ENCODE results near the gene ARHGAP19. TPM values are rescaled to one million over a fixed set of nuclear protein-coding genes. Genes with fewer than 3 reads are reported as not detected.

The ARHGAP19 gene
- total RNA-seq, 1 experiment from 2014 or later: 28.9 TPM

DNA sequence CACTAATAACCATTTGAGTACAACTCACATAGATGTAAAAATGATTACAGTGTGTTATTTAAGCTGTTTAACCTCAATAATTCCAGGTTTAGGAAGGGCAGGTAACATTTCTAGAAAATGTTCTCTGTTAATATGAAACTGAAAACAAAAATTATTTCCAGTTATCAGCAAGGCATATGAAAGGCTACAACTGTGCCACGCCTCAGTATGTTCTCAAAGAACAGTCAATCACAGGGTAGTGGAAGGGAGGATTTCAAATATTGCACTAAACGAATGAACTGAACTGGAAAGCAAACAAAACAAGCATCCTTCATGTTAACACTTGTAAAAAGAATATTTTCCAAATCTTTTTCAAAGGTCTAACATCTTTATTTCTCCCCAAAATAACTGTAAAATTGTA lies 31.3 kb downstream of the ARHGAP19 start:
- no peak overlapping the region; the same call in 1 of the 2 replicates for H3K27ac ChIP-seq (ENCODE audit: low read length)
- no TSS peak for BruUV-seq (replicated peaks)
- no peaks in the 10 kb centered on the region for H3K36me3 ChIP-seq (ENCODE audit: control insufficient read depth, insufficient read depth, low read length)
- no peak for ATAC-seq
- intact Hi-C loops (cut with micrococcal nuclease; ENCODE audit: unreplicated experiment): no loop called here
- in situ Hi-C loops (cut with HindIII; ENCODE audit: low pct_unique_long_range_greater_than_20kb, low sequenced_read_pairs): no loop called here
- no peak overlapping the region for H3K4me3 ChIP-seq (ENCODE audit: low read depth in 2 of 2, low read length in 2 of 2)
- no peaks in the 10 kb centered on the region for H3K4me1 ChIP-seq (ENCODE audit: control insufficient read depth, insufficient read depth, low read length)
- no peak for DNase-seq (ENCODE audit: low read depth, low spot score)
- CTCF ChIA-PET: interaction anchor here (0.6 kb wide), 1 partner anchor 316 kb away, joined by 6 read pairs; no protein-coding TSS in a partner anchor
- TF ChIP-seq, protein P1, sequence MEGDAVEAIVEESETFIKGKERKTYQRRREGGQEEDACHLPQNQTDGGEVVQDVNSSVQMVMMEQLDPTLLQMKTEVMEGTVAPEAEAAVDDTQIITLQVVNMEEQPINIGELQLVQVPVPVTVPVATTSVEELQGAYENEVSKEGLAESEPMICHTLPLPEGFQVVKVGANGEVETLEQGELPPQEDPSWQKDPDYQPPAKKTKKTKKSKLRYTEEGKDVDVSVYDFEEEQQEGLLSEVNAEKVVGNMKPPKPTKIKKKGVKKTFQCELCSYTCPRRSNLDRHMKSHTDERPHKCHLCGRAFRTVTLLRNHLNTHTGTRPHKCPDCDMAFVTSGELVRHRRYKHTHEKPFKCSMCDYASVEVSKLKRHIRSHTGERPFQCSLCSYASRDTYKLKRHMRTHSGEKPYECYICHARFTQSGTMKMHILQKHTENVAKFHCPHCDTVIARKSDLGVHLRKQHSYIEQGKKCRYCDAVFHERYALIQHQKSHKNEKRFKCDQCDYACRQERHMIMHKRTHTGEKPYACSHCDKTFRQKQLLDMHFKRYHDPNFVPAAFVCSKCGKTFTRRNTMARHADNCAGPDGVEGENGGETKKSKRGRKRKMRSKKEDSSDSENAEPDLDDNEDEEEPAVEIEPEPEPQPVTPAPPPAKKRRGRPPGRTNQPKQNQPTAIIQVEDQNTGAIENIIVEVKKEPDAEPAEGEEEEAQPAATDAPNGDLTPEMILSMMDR (IDR thresholded peaks at IDR 0.05): no peak
- TF ChIP-seq TCF7L2 (IDR thresholded peaks at IDR 0.05; ENCODE audit: low read depth, low read length) (no peak), REST (IDR thresholded peaks at IDR 0.05; ENCODE audit: insufficient read depth in 1 of 2, low read depth in 2 of 2, low read length in 1 of 2) (no peak), SIN3A (IDR thresholded peaks at IDR 0.05; ENCODE audit: borderline replicate concordance, insufficient read depth, low read depth, low read length) (no peak), POLR2AphosphoS5 (IDR thresholded peaks at IDR 0.05; ENCODE audit: low read depth, low read length) (no peak)
- POLR2A ChIA-PET: interaction anchor here (0.6 kb wide), 1 partner anchor 67 kb away, joined by 4 read pairs; no protein-coding TSS in a partner anchor
- no peaks in the 10 kb centered on the region for H3K9me3 ChIP-seq (ENCODE audit: control insufficient read depth, insufficient read depth, low read depth, low read length)
- no peaks in the 10 kb centered on the region for H3K27me3 ChIP-seq (ENCODE audit: control insufficient read depth, insufficient read depth, low read length)

GRCh38 chr10:97259119-97259518 lies 33.3 kb downstream of the ARHGAP19 start:
- no peaks in the 10 kb centered on the region for H3K9me3 ChIP-seq (ENCODE audit: control insufficient read depth, insufficient read depth, low read depth, low read length)
- TF ChIP-seq TCF7L2 (IDR thresholded peaks at IDR 0.05; ENCODE audit: low read depth, low read length) (no peak), POLR2AphosphoS5 (IDR thresholded peaks at IDR 0.05; ENCODE audit: low read depth, low read length) (no peak), REST (IDR thresholded peaks at IDR 0.05; ENCODE audit: insufficient read depth in 1 of 2, low read depth in 2 of 2, low read length in 1 of 2) (no peak), SIN3A (IDR thresholded peaks at IDR 0.05; ENCODE audit: borderline replicate concordance, insufficient read depth, low read depth, low read length) (no peak)
- TF ChIP-seq, protein P1 (IDR thresholded peaks at IDR 0.05): no peak
- ATAC-seq (no peak), DNase-seq (ENCODE audit: low read depth, low spot score) (no peak)
- H3K36me3 ChIP-seq (ENCODE audit: control insufficient read depth, insufficient read depth, low read length): no peaks in the 10 kb centered on the region
- no peaks in the 10 kb centered on the region for H3K27me3 ChIP-seq (ENCODE audit: control insufficient read depth, insufficient read depth, low read length)
- ChIA-PET POLR2A (no interaction called here), CTCF (no interaction called here)
- no TSS peak for BruUV-seq (replicated peaks)
- no peak overlapping the region for H3K27ac ChIP-seq (ENCODE audit: low read length)
- in situ Hi-C loops (cut with HindIII; ENCODE audit: low pct_unique_long_range_greater_than_20kb, low sequenced_read_pairs): no loop called here
- intact Hi-C loops (cut with micrococcal nuclease; ENCODE audit: unreplicated experiment): no loop called here
- no peak overlapping the region for H3K4me3 ChIP-seq (ENCODE audit: low read depth in 2 of 2, low read length in 2 of 2)
- no peaks in the 10 kb centered on the region for H3K4me1 ChIP-seq (ENCODE audit: control insufficient read depth, insufficient read depth, low read length)

Measured in Panc1 (cell line).